WTC11 (cell line): Measurements from ENCODE around the gene ICA1. TPM values are rescaled to one million over a fixed set of nuclear protein-coding genes. Genes with fewer than 3 reads are reported as not detected.
A peak's percentile ranks its signal among the peaks of the same experiment; 100 is the strongest.

Experiments
- ATAC-seq: fragments of 200-7000 bp; cut with Tn5 transposase; 2 replicates; pipeline ENCODE4 v1.10.0; 2021; ENCODE audit warnings: mild to moderate bottlenecking, moderate library complexity
- CTCF ChIA-PET: fragments of 300-600 bp; sonication (Branson Sonifier 250); formaldehyde crosslinking; loops from one replicate; lab custom pipeline; 2021; ENCODE audit warnings: antibody characterized with exemption; lab: Charles Lee
- POLR2A ChIA-PET: fragments of 350-600 bp; sonication (Branson Sonifier 250); formaldehyde crosslinking; loops from one replicate; lab custom pipeline; 2021; ENCODE audit warnings: antibody characterized with exemption; lab: Charles Lee
- DNase-seq: peaks from one replicate; pipeline ENCODE4 v3.0.0; 2021; ENCODE audit warnings: low spot score
- H3K27ac Mint-ChIP-seq: 2 replicates; pipeline ENCODE4 v1.8.0; 2021; ENCODE audit warnings: mixed read lengths
- H3K27me3 Mint-ChIP-seq: 2 replicates; pipeline ENCODE4 v1.8.0; 2021; ENCODE audit warnings: low read depth, mild to moderate bottlenecking, moderate library complexity, mixed read lengths
- H3K36me3 Mint-ChIP-seq: 2 replicates; pipeline ENCODE4 v1.8.0; 2021; ENCODE audit warnings: mixed read lengths
- H3K4me1 Mint-ChIP-seq: 2 replicates; pipeline ENCODE4 v1.8.0; 2022; ENCODE audit warnings: mixed read lengths
- H3K4me3 Mint-ChIP-seq: 2 replicates; pipeline ENCODE4 v1.8.0; 2021; ENCODE audit warnings: mild to moderate bottlenecking, moderate library complexity, mixed read lengths
- H3K9me3 Mint-ChIP-seq: 2 replicates; pipeline ENCODE4 v1.8.0; 2021; ENCODE audit warnings: mixed read lengths
- E2F1 ChIP-seq: sonication (generic); formaldehyde crosslinking; IDR thresholded peaks from 2 replicates; pipeline ENCODE4 v1.8.0; 2022; ENCODE audit warnings: mild to moderate bottlenecking, missing genetic modification reagents
- ERG ChIP-seq: fragments of 250-450 bp; sonication (Bioruptor Pico); IDR thresholded peaks from 2 replicates; pipeline ENCODE4 v1.8.0; 2021; ENCODE audit warnings: mild to moderate bottlenecking
- ESRRA ChIP-seq: sonication (generic); formaldehyde crosslinking; IDR thresholded peaks from 2 replicates; pipeline ENCODE4 v1.8.1; 2022; ENCODE audit warnings: mild to moderate bottlenecking, missing genetic modification reagents, borderline replicate concordance
- FOXP4 ChIP-seq: sonication (generic); formaldehyde crosslinking; IDR thresholded peaks from 2 replicates; pipeline ENCODE4 v1.8.0; 2022; ENCODE audit warnings: mild to moderate bottlenecking, missing genetic modification reagents
- HMGXB4 ChIP-seq: sonication (generic); formaldehyde crosslinking; IDR thresholded peaks from 2 replicates; pipeline ENCODE4 v1.8.1; 2023; ENCODE audit warnings: mild to moderate bottlenecking, moderate library complexity, missing genetic modification reagents
- IRF2 ChIP-seq: sonication (generic); formaldehyde crosslinking; IDR thresholded peaks from 2 replicates; pipeline ENCODE4 v1.8.0; 2022; ENCODE audit warnings: low read depth, missing genetic modification reagents, borderline replicate concordance
- JAZF1 ChIP-seq: fragments of 250-450 bp; sonication (Bioruptor Pico); IDR thresholded peaks from 2 replicates; pipeline ENCODE4 v1.9.0; 2021; ENCODE audit warnings: moderate library complexity, mild to moderate bottlenecking, inconsistent platforms
- KAT7 ChIP-seq: sonication (generic); formaldehyde crosslinking; IDR thresholded peaks from 2 replicates; pipeline ENCODE4 v1.8.1; 2023; ENCODE audit warnings: missing genetic modification reagents, mild to moderate bottlenecking, borderline replicate concordance
- MXD4 ChIP-seq: fragments of 250-450 bp; sonication (Bioruptor Pico); IDR thresholded peaks from 2 replicates; pipeline ENCODE4 v1.8.0; 2021; ENCODE audit warnings: mild to moderate bottlenecking, moderate library complexity, borderline replicate concordance
- NFE2L1 ChIP-seq: sonication (generic); formaldehyde crosslinking; IDR thresholded peaks from 2 replicates; pipeline ENCODE4 v1.8.1; 2023; ENCODE audit warnings: missing genetic modification reagents
- OVOL2 ChIP-seq: fragments of 250-450 bp; sonication (Bioruptor Pico); IDR thresholded peaks from 2 replicates; pipeline ENCODE4 v1.9.0; 2021; ENCODE audit warnings: mild to moderate bottlenecking, borderline replicate concordance
- PRRX2 ChIP-seq: fragments of 250-450 bp; sonication (Bioruptor Pico); IDR thresholded peaks from 2 replicates; pipeline ENCODE4 v1.8.0; 2021; ENCODE audit warnings: mild to moderate bottlenecking
- RORB ChIP-seq: fragments of 250-450 bp; sonication (Bioruptor Pico); IDR thresholded peaks from 2 replicates; pipeline ENCODE4 v1.9.0; 2021; ENCODE audit warnings: mild to moderate bottlenecking
- USF1 ChIP-seq: sonication (generic); formaldehyde crosslinking; IDR thresholded peaks from 2 replicates; pipeline ENCODE4 v1.8.0; 2022; ENCODE audit warnings: mild to moderate bottlenecking, missing genetic modification reagents
- USF2 ChIP-seq: sonication (generic); formaldehyde crosslinking; IDR thresholded peaks from 2 replicates; pipeline ENCODE4 v1.8.1; 2023; ENCODE audit warnings: mild to moderate bottlenecking, missing genetic modification reagents, moderate library complexity
- ZNF512 ChIP-seq: sonication (generic); formaldehyde crosslinking; IDR thresholded peaks from 2 replicates; pipeline ENCODE4 v1.8.1; 2022; ENCODE audit warnings: missing genetic modification reagents, borderline replicate concordance
- total RNA-seq: library from RNA; stranded (reverse); gene quantifications from 3 replicates; pipeline ENCODE4 v1.2.3, GENCODE V29; 2021

ICA1 gene
- total RNA-seq, 1 experiment from 2014 or later: 31.2 TPM

- TF ChIP-seq JAZF1 (CRISPR knock-in tag): no peak
These were observed 77.7 kb downstream of the ICA1 start (continued) for GRCh38 chr7:8184221-8184620.

- no peaks in the 10 kb centered on the region for H3K9me3 Mint-ChIP-seq
- peaks cover 27% of the 10 kb centered on the region for H3K4me1 Mint-ChIP-seq
- no peak overlapping the region for H3K4me3 Mint-ChIP-seq
- ChIA-PET CTCF (interaction anchor here (0.8 kb wide), 1 partner anchor 98 kb away, joined by 3 read pairs; no protein-coding TSS in a partner anchor), POLR2A (no interaction called here)
- no peak overlapping the region for H3K27ac Mint-ChIP-seq
- ATAC-seq (no peak), DNase-seq (no peak)
- no peaks in the 10 kb centered on the region for H3K27me3 Mint-ChIP-seq
- no peak for TF ChIP-seq FOXP4
- no peak for TF ChIP-seq OVOL2
- TF ChIP-seq PRRX2 (CRISPR knock-in tag): no peak
- no peak for TF ChIP-seq ESRRA
- no peak for TF ChIP-seq ERG (CRISPR knock-in tag)
- no peaks in the 10 kb centered on the region for H3K36me3 Mint-ChIP-seq
These were observed 82.5 kb downstream of the ICA1 start for GRCh38 chr7:8179486-8179885.

- CTCF ChIA-PET: no interaction called here
- peaks cover 36% of the 10 kb centered on the region for H3K4me1 Mint-ChIP-seq
- no peak overlapping the region for H3K4me3 Mint-ChIP-seq
- TF ChIP-seq RORB (no peak), E2F1 (CRISPR knock-in tag) (no peak), MXD4 (CRISPR knock-in tag) (no peak), USF2 (CRISPR knock-in tag) (no peak), ZNF512 (CRISPR knock-in tag) (no peak), IRF2 (CRISPR knock-in tag) (no peak), NFE2L1 (CRISPR knock-in tag) (no peak), HMGXB4 (CRISPR knock-in tag) (no peak), USF1 (CRISPR knock-in tag) (no peak), KAT7 (CRISPR knock-in tag) (no peak), ESRRA (no peak)
- POLR2A ChIA-PET: no interaction called here
- ATAC-seq: no peak
- no peaks in the 10 kb centered on the region for H3K9me3 Mint-ChIP-seq
- no peaks in the 10 kb centered on the region for H3K36me3 Mint-ChIP-seq
- H3K27me3 Mint-ChIP-seq: no peaks in the 10 kb centered on the region
- no peak for DNase-seq
- H3K27ac Mint-ChIP-seq: peak overlapping the region; percentile 3; the same call in 1 of the 2 replicates
These were observed 83.6 kb downstream of the ICA1 start for GRCh38 chr7:8178353-8178752.
